SK-N-SH treated with all-trans-retinoic acid at 6 μM for 48 hours (cell line): ENCODE data around the gene SLC25A41.

ENCODE experiments used
- ATAC-seq: fragments of 200-7000 bp; cut with Tn5 transposase; 3 replicates; pipeline ENCODE4 v1.9.1; 2020; ENCODE audit warnings: mild to moderate bottlenecking, moderate library complexity
- ARNTL ChIP-seq: fragments of 450-650 bp; formaldehyde crosslinking; IDR thresholded peaks from 2 replicates; pipeline ENCODE4 v1.5.0; 2020; ENCODE audit warnings: low read depth, mild to moderate bottlenecking, moderate library complexity, borderline replicate concordance
- BACH2 ChIP-seq: fragments of 250-450 bp; sonication (Bioruptor Pico); IDR thresholded peaks from 2 replicates; pipeline ENCODE4 v1.9.0; 2021; ENCODE audit warnings: mild to moderate bottlenecking, borderline replicate concordance
- CSDC2 ChIP-seq: fragments of 250-450 bp; sonication (Bioruptor Pico); IDR thresholded peaks from 2 replicates; pipeline ENCODE4 v1.5.0; 2020; ENCODE audit warnings: mild to moderate bottlenecking, moderate library complexity
- CSRNP3 ChIP-seq: fragments of 250-450 bp; sonication (Bioruptor Pico); IDR thresholded peaks from 2 replicates; pipeline ENCODE4 v1.5.1; 2021; ENCODE audit warnings: mild to moderate bottlenecking, moderate library complexity
- ESRRG ChIP-seq: fragments of 250-450 bp; sonication (Bioruptor Pico); IDR thresholded peaks from 2 replicates; pipeline ENCODE4 v1.6.1; 2021; ENCODE audit warnings: mild to moderate bottlenecking
- GLIS3 ChIP-seq: fragments of 250-450 bp; sonication (Bioruptor Pico); IDR thresholded peaks from 2 replicates; pipeline ENCODE4 v1.5.0; 2020; ENCODE audit warnings: mild to moderate bottlenecking, moderate library complexity
- ISL1 ChIP-seq: fragments of 250-450 bp; sonication (Bioruptor Pico); IDR thresholded peaks from 2 replicates; pipeline ENCODE4 v2.1.2; 2022; ENCODE audit warnings: mild to moderate bottlenecking, moderate library complexity
- PATZ1 ChIP-seq: fragments of 250-450 bp; sonication (Bioruptor Pico); IDR thresholded peaks from 2 replicates; pipeline ENCODE4 v1.8.0; 2020; ENCODE audit warnings: mild to moderate bottlenecking, moderate library complexity, borderline replicate concordance
- PPARA ChIP-seq: fragments of 250-450 bp; sonication (Bioruptor Pico); IDR thresholded peaks from 2 replicates; pipeline ENCODE4 v1.5.0; 2020; ENCODE audit warnings: mild to moderate bottlenecking, borderline replicate concordance
- RARB ChIP-seq: fragments of 250-450 bp; sonication (Bioruptor Pico); IDR thresholded peaks from 2 replicates; pipeline ENCODE4 v1.8.0; 2021; ENCODE audit warnings: mild to moderate bottlenecking, moderate library complexity
- SNAI2 ChIP-seq: fragments of 250-450 bp; sonication (Bioruptor Pico); IDR thresholded peaks from 2 replicates; pipeline ENCODE4 v1.5.0; 2020; ENCODE audit warnings: mild to moderate bottlenecking, moderate library complexity
- TCF4 ChIP-seq: fragments of 250-450 bp; sonication (Bioruptor Pico); IDR thresholded peaks from 2 replicates; pipeline ENCODE4 v1.8.0; 2021; ENCODE audit warnings: mild to moderate bottlenecking, moderate library complexity, borderline replicate concordance
- TOX ChIP-seq: fragments of 250-450 bp; sonication (Bioruptor Pico); IDR thresholded peaks from 2 replicates; pipeline ENCODE4 v1.8.0; 2021; ENCODE audit warnings: mild to moderate bottlenecking, moderate library complexity, borderline replicate concordance
- TSHZ2 ChIP-seq: fragments of 250-450 bp; sonication (Bioruptor Pico); IDR thresholded peaks from 2 replicates; pipeline ENCODE4 v1.5.0; 2020; ENCODE audit warnings: mild to moderate bottlenecking, moderate library complexity
- ZC3H10 ChIP-seq: fragments of 250-450 bp; sonication (Bioruptor Pico); IDR thresholded peaks from 2 replicates; pipeline ENCODE4 v1.5.1; 2021; ENCODE audit warnings: mild to moderate bottlenecking, moderate library complexity
- ZFP3 ChIP-seq: fragments of 250-450 bp; sonication (Bioruptor Pico); IDR thresholded peaks from 2 replicates; pipeline ENCODE4 v1.5.0; 2020; ENCODE audit warnings: mild to moderate bottlenecking, moderate library complexity
- ZFP30 ChIP-seq: fragments of 450-650 bp; formaldehyde crosslinking; IDR thresholded peaks from 2 replicates; pipeline ENCODE4 v1.5.0; 2022; ENCODE audit warnings: mild to moderate bottlenecking, moderate library complexity
- ZNF565 ChIP-seq: fragments of 450-650 bp; formaldehyde crosslinking; conservative IDR thresholded peaks from 2 replicates; pipeline ENCODE4 v1.5.0; 2020; ENCODE audit warnings: low read depth, mild to moderate bottlenecking, moderate library complexity
- ZNF70 ChIP-seq: fragments of 450-650 bp; formaldehyde crosslinking; IDR thresholded peaks from 2 replicates; pipeline ENCODE4 v1.5.0; 2020; ENCODE audit warnings: mild to moderate bottlenecking, moderate library complexity
- TF ChIP-seq, protein P1 (sequence below): fragments of 250-450 bp; sonication (Bioruptor Pico); IDR thresholded peaks from 2 replicates; pipeline ENCODE4 v1.5.1; 2020; ENCODE audit warnings: low read depth, mild to moderate bottlenecking, moderate library complexity
- TF ChIP-seq, protein P2 (sequence below): fragments of 250-450 bp; sonication (Bioruptor Pico); IDR thresholded peaks from 2 replicates; pipeline ENCODE4 v1.8.0; 2021; ENCODE audit warnings: low read depth, mild to moderate bottlenecking, moderate library complexity, borderline replicate concordance

SLC25A41 gene

DNA sequence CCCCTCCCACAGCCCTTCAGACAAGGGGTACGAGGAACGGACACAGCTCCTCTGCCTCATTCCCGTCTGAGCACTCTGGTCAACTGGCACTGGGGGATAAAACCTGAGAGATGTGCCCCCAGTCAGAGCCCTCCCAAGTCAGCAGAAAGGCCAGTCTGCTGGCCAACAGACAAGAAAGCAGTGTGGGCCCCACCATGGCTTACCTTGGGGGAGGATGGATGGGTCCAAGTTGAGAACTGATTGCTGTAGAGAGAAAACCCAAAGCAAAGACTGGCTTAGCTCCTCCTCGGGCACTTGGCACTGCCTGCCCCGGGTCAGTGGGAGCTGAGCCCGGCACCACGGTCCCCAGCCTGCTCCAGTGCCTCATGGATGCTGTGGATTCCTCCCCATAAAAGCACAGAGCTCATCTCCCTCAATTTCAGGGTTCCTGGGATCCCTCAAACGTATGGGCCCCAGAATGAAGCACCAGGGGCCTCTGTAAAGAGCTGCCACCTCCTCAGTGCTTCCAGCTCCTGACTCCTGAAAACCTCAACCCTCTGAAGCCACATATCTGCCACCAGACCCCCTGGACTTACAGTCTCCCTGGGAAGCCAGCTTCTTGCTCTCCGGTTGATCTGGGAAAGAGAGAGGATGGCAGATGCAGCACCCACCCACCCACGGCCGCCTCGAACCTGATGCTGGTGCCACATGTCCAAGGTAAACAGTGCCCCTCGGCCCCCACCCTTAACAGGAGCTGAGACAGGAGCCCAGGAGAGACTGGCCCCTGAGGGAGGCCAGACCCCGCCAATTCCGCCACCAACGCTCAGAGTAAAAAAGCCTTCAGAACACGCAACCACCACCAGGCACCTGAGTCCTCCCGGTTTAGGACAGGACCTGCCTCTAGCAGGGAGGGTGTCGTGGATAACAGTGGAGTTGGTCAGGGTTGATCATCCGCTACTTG, 12.2 kb downstream of the SLC25A41 start:
- no peak for ATAC-seq
- no peak for TF ChIP-seq SNAI2
- TF ChIP-seq, protein P1, sequence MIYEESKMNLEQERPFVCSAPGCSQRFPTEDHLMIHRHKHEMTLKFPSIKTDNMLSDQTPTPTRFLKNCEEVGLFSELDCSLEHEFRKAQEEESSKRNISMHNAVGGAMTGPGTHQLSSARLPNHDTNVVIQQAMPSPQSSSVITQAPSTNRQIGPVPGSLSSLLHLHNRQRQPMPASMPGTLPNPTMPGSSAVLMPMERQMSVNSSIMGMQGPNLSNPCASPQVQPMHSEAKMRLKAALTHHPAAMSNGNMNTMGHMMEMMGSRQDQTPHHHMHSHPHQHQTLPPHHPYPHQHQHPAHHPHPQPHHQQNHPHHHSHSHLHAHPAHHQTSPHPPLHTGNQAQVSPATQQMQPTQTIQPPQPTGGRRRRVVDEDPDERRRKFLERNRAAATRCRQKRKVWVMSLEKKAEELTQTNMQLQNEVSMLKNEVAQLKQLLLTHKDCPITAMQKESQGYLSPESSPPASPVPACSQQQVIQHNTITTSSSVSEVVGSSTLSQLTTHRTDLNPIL (CRISPR knock-in tag) = no peak

- ATAC-seq = no peak
- TF ChIP-seq, protein P2, sequence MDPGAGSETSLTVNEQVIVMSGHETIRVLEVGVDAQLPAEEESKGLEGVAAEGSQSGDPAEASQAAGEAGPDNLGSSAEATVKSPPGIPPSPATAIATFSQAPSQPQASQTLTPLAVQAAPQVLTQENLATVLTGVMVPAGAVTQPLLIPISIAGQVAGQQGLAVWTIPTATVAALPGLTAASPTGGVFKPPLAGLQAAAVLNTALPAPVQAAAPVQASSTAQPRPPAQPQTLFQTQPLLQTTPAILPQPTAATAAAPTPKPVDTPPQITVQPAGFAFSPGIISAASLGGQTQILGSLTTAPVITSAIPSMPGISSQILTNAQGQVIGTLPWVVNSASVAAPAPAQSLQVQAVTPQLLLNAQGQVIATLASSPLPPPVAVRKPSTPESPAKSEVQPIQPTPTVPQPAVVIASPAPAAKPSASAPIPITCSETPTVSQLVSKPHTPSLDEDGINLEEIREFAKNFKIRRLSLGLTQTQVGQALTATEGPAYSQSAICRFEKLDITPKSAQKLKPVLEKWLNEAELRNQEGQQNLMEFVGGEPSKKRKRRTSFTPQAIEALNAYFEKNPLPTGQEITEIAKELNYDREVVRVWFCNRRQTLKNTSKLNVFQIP = no peak
- TF ChIP-seq ESRRG (CRISPR knock-in tag) = no peak
- TF ChIP-seq TOX = no peak
Observed at GRCh38 chr19:6418562-6418932, 15.0 kb downstream of the SLC25A41 start.

DNA sequence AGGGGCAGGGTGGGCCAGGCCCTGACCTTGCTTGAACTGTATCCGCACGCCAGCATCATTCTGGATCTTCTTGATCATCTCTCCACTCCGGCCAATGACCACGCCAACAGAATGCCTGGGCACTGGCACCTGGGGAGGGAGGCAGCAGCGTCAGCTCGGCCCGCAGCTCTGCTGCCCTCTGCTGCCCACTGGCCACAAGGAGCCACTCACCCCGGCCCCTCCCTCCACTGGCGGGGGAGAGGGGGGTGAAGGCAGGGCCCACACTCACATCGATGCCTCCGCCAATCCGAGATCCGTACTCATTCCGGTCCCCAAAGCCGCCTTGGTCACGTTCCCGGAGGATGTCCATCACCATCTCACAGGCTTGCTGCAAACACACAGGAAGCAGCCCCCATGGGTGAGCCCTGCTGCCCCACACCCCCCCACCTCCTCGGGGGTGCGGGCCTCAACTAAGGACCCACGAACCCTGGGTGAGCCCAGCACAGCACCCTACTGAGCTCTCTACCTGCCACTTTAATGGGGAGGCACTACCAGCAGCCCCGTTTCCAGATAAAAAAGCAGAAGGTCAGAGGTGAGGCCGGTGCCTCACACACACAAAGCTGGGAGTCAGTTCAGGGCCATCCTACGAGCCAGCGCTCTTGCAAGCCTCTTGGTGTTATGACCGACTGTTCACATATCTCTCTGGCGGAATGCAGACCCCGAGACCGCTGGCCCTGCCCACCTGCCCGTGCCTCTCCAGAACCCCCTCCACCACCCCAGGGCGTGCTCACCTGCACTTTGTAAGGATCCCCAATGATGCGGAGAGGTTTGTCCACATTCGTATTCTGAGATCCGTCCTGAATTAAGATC, 15.6 kb downstream of the SLC25A41 start:
- no peak for TF ChIP-seq PPARA (CRISPR knock-in tag)
- no peak for TF ChIP-seq CSRNP3 (CRISPR knock-in tag)
- no peak for TF ChIP-seq ZC3H10 (CRISPR knock-in tag)
- TF ChIP-seq RARB (CRISPR knock-in tag) = no peak
- TF ChIP-seq TSHZ2 (CRISPR knock-in tag) = no peak
- no peak for TF ChIP-seq BACH2 (CRISPR knock-in tag)
- TF ChIP-seq TOX = no peak
- no peak for TF ChIP-seq CSDC2 (CRISPR knock-in tag)
- no peak for TF ChIP-seq ZFP3 (CRISPR knock-in tag)
- no peak for TF ChIP-seq SNAI2
- no peak for TF ChIP-seq GLIS3
- TF ChIP-seq ZFP30 (CRISPR knock-in tag) = no peak
- TF ChIP-seq ISL1 (CRISPR knock-in tag) = no peak
- no peak for TF ChIP-seq ESRRG (CRISPR knock-in tag)
- ATAC-seq = peak; percentile 79

DNA sequence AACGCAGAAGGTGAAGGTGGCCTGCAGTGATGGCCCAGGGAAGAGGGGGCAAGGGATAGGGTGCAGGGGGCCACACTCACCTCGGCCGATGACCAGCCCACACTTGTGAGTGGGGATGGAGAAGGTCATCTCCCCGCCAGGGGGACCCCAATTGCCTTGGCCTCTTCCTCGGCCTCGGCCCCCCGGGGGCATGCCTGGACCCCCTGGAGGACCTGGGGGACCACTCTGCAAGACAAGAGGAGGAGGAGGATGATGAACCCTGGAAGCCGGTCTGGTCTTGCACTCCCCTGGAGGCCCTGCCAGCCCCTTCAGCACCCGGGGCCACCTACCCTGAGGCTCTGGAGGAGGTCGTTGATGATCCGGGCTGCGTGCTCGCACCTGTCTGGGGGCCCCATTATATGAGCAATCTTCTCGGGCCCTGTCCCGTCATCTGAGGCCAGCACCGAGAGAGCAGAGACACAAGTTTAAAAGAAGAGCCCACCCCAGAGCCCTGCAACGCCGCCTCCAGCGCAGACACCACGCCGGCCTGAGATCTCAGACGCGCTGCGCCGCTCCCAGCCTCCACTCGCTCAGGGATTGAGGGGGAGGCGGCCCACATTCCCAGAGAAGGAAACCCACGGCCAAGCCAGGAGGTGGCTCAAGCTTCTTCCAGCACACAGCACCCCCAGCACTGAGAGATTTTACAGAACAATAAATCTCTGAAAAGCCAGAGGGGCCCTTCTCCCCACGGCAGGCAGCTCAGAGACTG, 16.7 kb downstream of the SLC25A41 start:
- ATAC-seq = no peak
- TF ChIP-seq GLIS3 (no peak), TCF4 (no peak), ARNTL (no peak), PPARA (CRISPR knock-in tag) (no peak), BACH2 (CRISPR knock-in tag) (no peak), ZNF70 (CRISPR knock-in tag) (no peak), SNAI2 (no peak), PATZ1 (CRISPR knock-in tag) (no peak), ZFP30 (CRISPR knock-in tag) (no peak), RARB (CRISPR knock-in tag) (no peak), ZC3H10 (CRISPR knock-in tag) (no peak), ZFP3 (CRISPR knock-in tag) (no peak), ZNF565 (no peak)
- TF ChIP-seq, protein P2 = no peak
